ENCODE data around the gene MUC5B. TPM values are rescaled to one million over a fixed set of nuclear protein-coding genes. Genes with fewer than 3 reads are reported as not detected.

The MUC5B gene
- total RNA-seq, 1 experiment from 2014 or later = 2.1 TPM

GRCh38 chr11:1225386-1226225 lies 2.7 kb downstream of the MUC5B start:
- ChIA-PET CTCF (interaction anchor here (0.6 kb wide), 1 partner anchor 11 kb away, joined by 3 read pairs; no protein-coding TSS in a partner anchor), POLR2A (ENCODE audit: unreplicated experiment) (no interaction called here)
- no peak overlapping the region for H3K27ac ChIP-seq
- no TSS peak for BruUV-seq (replicated peaks)
- no peak overlapping the region for H2AFZ ChIP-seq
- no peak for TF ChIP-seq EZH2 (IDR thresholded peaks at IDR 0.05; ENCODE audit: low read depth)
- TF ChIP-seq CTCF (conservative IDR thresholded peaks at IDR 0.05) = no peak
- no peaks in the 10 kb centered on the region for H3K9me2 ChIP-seq (ENCODE audit: insufficient read depth)
- H3K79me2 ChIP-seq (ENCODE audit: low read depth) = 0 out of 2 replicates have a peak, but pooled peaks cover 3% of the 10 kb centered on the region
- no peaks in the 10 kb centered on the region for H3K27me3 ChIP-seq (ENCODE audit: insufficient read depth, low read depth)
- DNase-seq = no peak
- H3F3A ChIP-seq (ENCODE audit: insufficient read depth, low read depth) = no peaks in the 10 kb centered on the region
- H3K4me2 ChIP-seq = peak overlapping the region; percentile 56
- peaks cover 17% of the 10 kb centered on the region for H3K4me1 ChIP-seq (replicated peaks; ENCODE audit: insufficient read depth)
- H3K4me3 ChIP-seq = peak overlapping the region; percentile 39; the same call in 1 of the 2 replicates
- no peaks in the 10 kb centered on the region for H3K36me3 ChIP-seq (ENCODE audit: low read depth)
- intact Hi-C loops (cut with micrococcal nuclease; ENCODE audit: unreplicated experiment) = no loop called here
- H4K20me1 ChIP-seq (ENCODE audit: insufficient read depth) = no peaks in the 10 kb centered on the region
- no peaks in the 10 kb centered on the region for H3K9me3 ChIP-seq (ENCODE audit: insufficient read depth, low read depth)

GRCh38 chr11:1226226-1226985 lies 3.5 kb downstream of the MUC5B start:
- no peak for DNase-seq

More at GRCh38 chr11:1226226-1226985, 3.5 kb downstream of the MUC5B start:
- Histone ChIP-seq H3K27ac (no peak overlapping the region), H3K4me2 (no peak overlapping the region), H3K36me3 (ENCODE audit: low read depth) (no peaks in the 10 kb centered on the region), H3K9me2 (ENCODE audit: insufficient read depth) (no peaks in the 10 kb centered on the region), H4K20me1 (ENCODE audit: insufficient read depth) (no peaks in the 10 kb centered on the region), H3K27me3 (ENCODE audit: insufficient read depth, low read depth) (no peaks in the 10 kb centered on the region), H3K4me3 (no peak overlapping the region), H3K9me3 (ENCODE audit: insufficient read depth, low read depth) (no peaks in the 10 kb centered on the region), H3K4me1 (replicated peaks; ENCODE audit: insufficient read depth) (peaks cover 12% of the 10 kb centered on the region), H2AFZ (no peak overlapping the region), H3K79me2 (ENCODE audit: low read depth) (0 out of 2 replicates have a peak, but pooled peaks cover 3% of the 10 kb centered on the region), H3F3A (ENCODE audit: insufficient read depth, low read depth) (no peaks in the 10 kb centered on the region)
- intact Hi-C loops (cut with micrococcal nuclease; ENCODE audit: unreplicated experiment) = no loop called here
- CTCF ChIA-PET = no interaction called here
- BruUV-seq (replicated peaks) = no TSS peak
- TF ChIP-seq CTCF (conservative IDR thresholded peaks at IDR 0.05) (no peak; the same call in 1 of the 2 replicates), EZH2 (IDR thresholded peaks at IDR 0.05; ENCODE audit: low read depth) (no peak)
- POLR2A ChIA-PET (ENCODE audit: unreplicated experiment) = no interaction called here

Measured in PC-9 (cell line).